Mesenchymal stem cell (in vitro differentiated cells and primary cell): ENCODE measurements around the gene CFAP410.

ENCODE experiments used
- DNase-seq: peaks from one replicate; pipeline ENCODE4 v3.0.0-alpha.2; 2013
- H2AFZ ChIP-seq: one replicate; pipeline ENCODE4 v1.6.1; 2013; ENCODE audit warnings: low read depth, mild to moderate bottlenecking, control low read depth, inconsistent platforms, low read length, moderate library complexity
- H2AK5ac ChIP-seq: 2 replicates; pipeline ENCODE4 v1.6.1; 2013; ENCODE audit warnings: low read length, moderate library complexity, mild to moderate bottlenecking, inconsistent platforms; ENCODE audit not compliant: severe bottlenecking
- H2BK120ac ChIP-seq: one replicate; pipeline ENCODE4 v1.6.1; 2013; ENCODE audit warnings: low read depth, mild to moderate bottlenecking, inconsistent platforms, low read length, moderate library complexity
- H2BK12ac ChIP-seq, 2 experiments: one replicate each; pipeline ENCODE4 v1.6.1; 2013; ENCODE audit warnings: inconsistent platforms in 2 of 2, low read length in 2 of 2, mild to moderate bottlenecking in 2 of 2, moderate library complexity in 2 of 2, control low read depth in 1 of 2
- H2BK15ac ChIP-seq: one replicate; pipeline ENCODE4 v1.6.1; 2013; ENCODE audit warnings: mild to moderate bottlenecking, low read depth, inconsistent platforms; ENCODE audit not compliant: poor library complexity, severe bottlenecking
- H2BK5ac ChIP-seq: 2 replicates; pipeline ENCODE4 v1.6.1; 2013; ENCODE audit warnings: low read depth, mild to moderate bottlenecking, low read length, control low read depth, inconsistent platforms; ENCODE audit not compliant: poor library complexity, severe bottlenecking
- H3K14ac ChIP-seq, 2 experiments: one replicate each; pipeline ENCODE4 v1.6.1; 2013; ENCODE audit warnings: inconsistent platforms in 2 of 2, low read length in 2 of 2, control low read depth in 1 of 2, mild to moderate bottlenecking in 1 of 2, moderate library complexity in 1 of 2
- H3K18ac ChIP-seq, 2 experiments: one replicate each; pipeline ENCODE4 v1.6.1; 2013; ENCODE audit warnings: inconsistent platforms in 2 of 2, low read length in 2 of 2, control low read depth in 1 of 2, low read depth in 1 of 2, mild to moderate bottlenecking in 1 of 2
- H3K23ac ChIP-seq, 2 experiments: one replicate each; pipeline ENCODE4 v1.6.1; 2013; ENCODE audit warnings: inconsistent platforms in 2 of 2, low read length in 2 of 2, mild to moderate bottlenecking in 2 of 2, moderate library complexity in 2 of 2, control low read depth in 1 of 2
- H3K27ac ChIP-seq: 2 replicates; pipeline ENCODE4 v1.5.1; 2013; ENCODE audit warnings: mild to moderate bottlenecking, moderate library complexity, low read length, control low read depth, inconsistent platforms; ENCODE audit not compliant: poor library complexity, severe bottlenecking
- H3K27me3 ChIP-seq, 2 experiments: 2 replicates each; pipeline versions ENCODE4 v1.6.1 to v1.7.0; 2013; ENCODE audit warnings: low read length in 2 of 2, mild to moderate bottlenecking in 2 of 2, moderate library complexity in 2 of 2, control low read depth in 1 of 2, inconsistent platforms in 1 of 2; ENCODE audit not compliant: control insufficient read depth in 1 of 2, insufficient read depth in 1 of 2
- H3K36me3 ChIP-seq, 2 experiments: 2 replicates each; pipeline versions ENCODE4 v1.6.1 to v1.7.0; 2013; ENCODE audit warnings: low read length in 2 of 2, control low read depth in 1 of 2, inconsistent platforms in 1 of 2, low read depth in 1 of 2, mild to moderate bottlenecking in 1 of 2; ENCODE audit not compliant: insufficient read depth in 2 of 2, control insufficient read depth in 1 of 2
- H3K4ac ChIP-seq, 2 experiments: one replicate each; pipeline ENCODE4 v1.6.1; 2013; ENCODE audit warnings: inconsistent platforms in 2 of 2, low read length in 2 of 2, mild to moderate bottlenecking in 2 of 2, moderate library complexity in 2 of 2, control low read depth in 1 of 2, low read depth in 1 of 2
- H3K4me1 ChIP-seq: 2 replicates; pipeline ENCODE4 v1.6.1; 2013; ENCODE audit warnings: low read depth, low read length, control low read depth; ENCODE audit not compliant: control insufficient read depth, insufficient read depth
- H3K4me2 ChIP-seq: 2 replicates; pipeline ENCODE4 v1.6.1; 2013; ENCODE audit warnings: low read length, mild to moderate bottlenecking, inconsistent platforms; ENCODE audit not compliant: poor library complexity, severe bottlenecking
- H3K4me3 ChIP-seq, 2 experiments: 2 replicates each; pipeline versions ENCODE4 v1.5.1 to v1.7.0; 2013; ENCODE audit warnings: low read length in 2 of 2, mild to moderate bottlenecking in 2 of 2, control low read depth in 1 of 2, low read depth in 1 of 2; ENCODE audit not compliant: insufficient read depth in 1 of 2
- H3K79me1 ChIP-seq: replicated peaks from 2 replicates; pipeline ENCODE4 v1.6.1; 2013; ENCODE audit warnings: mild to moderate bottlenecking, control low read depth, low read length, inconsistent platforms; ENCODE audit not compliant: poor library complexity, severe bottlenecking
- H3K9ac ChIP-seq: 2 replicates; pipeline ENCODE4 v1.7.0; 2013; ENCODE audit warnings: mild to moderate bottlenecking, low read length, moderate library complexity
- H3K9me3 ChIP-seq: 2 replicates; pipeline ENCODE4 v1.7.0; 2013; ENCODE audit warnings: mild to moderate bottlenecking, low read length; ENCODE audit not compliant: control insufficient read depth
- H4K8ac ChIP-seq: one replicate; pipeline ENCODE4 v1.6.1; 2013; ENCODE audit warnings: inconsistent platforms, mild to moderate bottlenecking, low read length, moderate library complexity
- H4K91ac ChIP-seq: one replicate; pipeline ENCODE4 v1.6.1; 2013; ENCODE audit warnings: mild to moderate bottlenecking, low read length, inconsistent platforms
- WGBS: methylation state at CpG from one replicate; pipeline ENCODE4 v1.1.7; 2013; ENCODE audit warnings: mixed read lengths; 5-methylcytosine and 5-hydroxymethylcytosine counted together

The CFAP410 gene

DNA sequence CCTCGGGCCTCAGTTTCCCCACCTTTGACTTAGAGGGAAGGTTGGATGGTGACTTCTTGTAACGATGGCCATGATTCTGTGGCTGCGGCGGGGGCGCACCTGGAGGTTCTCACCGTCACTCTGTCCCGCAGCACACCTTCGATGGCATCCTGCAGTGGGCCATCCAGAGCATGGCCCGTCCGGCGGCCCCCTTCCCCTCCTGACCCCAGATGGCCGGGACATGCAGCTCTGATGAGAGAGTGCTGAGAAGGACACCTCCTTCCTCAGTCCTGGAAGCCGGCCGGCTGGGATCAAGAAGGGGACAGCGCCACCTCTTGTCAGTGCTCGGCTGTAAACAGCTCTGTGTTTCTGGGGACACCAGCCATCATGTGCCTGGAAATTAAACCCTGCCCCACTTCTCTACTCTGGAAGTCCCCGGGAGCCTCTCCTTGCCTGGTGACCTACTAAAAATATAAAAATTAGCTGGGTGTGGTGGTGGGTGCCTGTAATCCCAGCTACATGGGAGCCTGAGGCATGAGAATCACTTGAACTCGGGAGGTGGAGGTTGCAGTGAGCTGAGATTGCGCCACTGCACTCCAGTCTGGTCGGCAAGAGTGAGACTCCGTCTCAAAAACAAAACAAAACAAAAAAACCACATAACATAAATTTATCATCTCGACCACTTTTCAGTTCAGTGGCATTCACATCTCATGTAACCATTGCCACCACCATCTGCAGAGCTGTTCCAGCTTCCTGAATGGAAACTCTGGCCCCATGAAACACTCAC, 41.5 kb downstream of the CFAP410 start:
- no peak overlapping the region for H2BK5ac ChIP-seq

DNA sequence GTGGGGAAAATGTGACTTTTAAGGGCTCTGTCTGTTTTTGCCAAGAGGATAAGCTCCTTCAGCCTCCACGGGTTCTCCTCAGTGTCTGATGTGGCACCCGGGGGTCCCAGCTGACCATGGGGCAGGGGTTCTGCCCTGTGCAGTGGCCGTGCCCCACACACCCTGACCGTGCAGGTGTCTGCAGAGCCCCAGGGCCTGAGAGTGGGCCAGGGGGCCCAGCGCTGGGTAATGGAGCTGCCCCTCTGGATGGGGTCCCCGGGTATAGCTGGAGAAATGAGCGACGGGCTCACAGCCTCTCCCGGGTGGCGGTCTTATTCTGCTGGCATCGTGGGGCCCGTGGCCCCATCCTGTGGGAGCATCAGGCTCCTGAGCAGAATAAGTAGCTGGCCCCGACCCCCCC, 42.3 kb downstream of the CFAP410 start:
- Histone ChIP-seq H3K4me2 (no peak overlapping the region), H3K4ac (no peak overlapping the region), H2BK120ac (no peak overlapping the region), H3K4me1 (peaks cover 45% of the 10 kb centered on the region), H3K36me3 (peaks cover 0 to 4% of the 10 kb centered on the region in 2 experiments), H3K27me3 (peaks cover 22 to 27% of the 10 kb centered on the region in 2 experiments), H3K4me3 (no peak overlapping the region), H3K14ac (no peak overlapping the region), H3K9ac (no peak overlapping the region), H4K8ac (no peak overlapping the region), H3K27ac (no peak overlapping the region), H2BK15ac (no peak overlapping the region), H2AFZ (no peak overlapping the region), H4K91ac (no peak overlapping the region), H3K18ac (no peak overlapping the region), H3K23ac (no peak overlapping the region), H2AK5ac (no peak overlapping the region), H2BK12ac (peak overlapping the region in 1 of 2 experiments; percentile 86), H2BK5ac (no peak overlapping the region), H3K79me1 (peaks cover 11% of the 10 kb centered on the region), H3K9me3 (no peaks in the 10 kb centered on the region)
- 84% methylated on average over 13 of the region's 13 CpGs for WGBS
- DNase-seq: no peak

More for the DNA sequence above, 41.5 kb downstream of the CFAP410 start:
- Histone ChIP-seq H3K27ac (no peak overlapping the region), H3K9me3 (no peaks in the 10 kb centered on the region), H3K23ac (no peak overlapping the region), H4K91ac (no peak overlapping the region), H3K4me3 (no peak overlapping the region), H3K14ac (no peak overlapping the region), H3K4me1 (peaks cover 53% of the 10 kb centered on the region), H4K8ac (no peak overlapping the region), H3K4ac (no peak overlapping the region), H3K18ac (no peak overlapping the region), H2BK120ac (no peak overlapping the region), H3K27me3 (peaks cover 14 to 20% of the 10 kb centered on the region in 2 experiments), H2BK15ac (no peak overlapping the region), H3K9ac (peak overlapping the region; percentile 6), H2AK5ac (no peak overlapping the region), H2BK12ac (no peak overlapping the region), H3K4me2 (no peak overlapping the region), H3K79me1 (peaks cover 17% of the 10 kb centered on the region), H3K36me3 (peaks cover 0 to 8% of the 10 kb centered on the region in 2 experiments), H2AFZ (no peak overlapping the region)
- DNase-seq: peak; percentile 91
- 25% methylated on average over 21 of the region's 22 CpGs for WGBS

DNA sequence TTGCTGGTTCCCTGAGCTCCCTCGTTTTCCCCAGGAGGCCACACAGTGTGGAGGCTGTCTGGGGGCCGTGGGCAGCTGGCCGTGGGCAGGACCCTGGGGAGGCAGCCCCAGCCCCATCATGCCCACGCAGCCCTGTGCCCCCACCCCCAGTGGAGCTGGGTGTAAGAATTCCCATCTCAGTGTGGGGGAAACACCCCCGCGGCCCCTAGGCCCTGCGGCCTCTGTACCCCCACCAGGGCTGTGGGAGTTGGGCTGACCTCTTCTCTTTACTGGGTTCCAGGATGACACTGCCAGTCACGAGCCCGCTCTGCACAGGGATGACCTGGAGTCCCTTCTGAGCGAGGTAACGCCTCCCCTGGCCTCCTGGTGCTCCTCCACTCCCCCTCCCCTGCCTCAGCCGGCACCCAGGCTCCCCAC, 43.1 kb downstream of the CFAP410 start:
- H2BK5ac ChIP-seq: no peak overlapping the region
- H3K4ac ChIP-seq: peak overlapping the region in 1 of 2 experiments; percentile 41
- peak overlapping the region; percentile 76 for H4K91ac ChIP-seq
- no peaks in the 10 kb centered on the region for H3K36me3 ChIP-seq
- H2BK12ac ChIP-seq: no peak overlapping the region
- no peak overlapping the region for H2BK120ac ChIP-seq
- no peak overlapping the region for H3K23ac ChIP-seq
- no peak overlapping the region for H3K18ac ChIP-seq
- no peak overlapping the region for H3K27ac ChIP-seq
- H3K4me3 ChIP-seq: no peak overlapping the region
- peaks cover 37% of the 10 kb centered on the region for H3K4me1 ChIP-seq
- no peak for DNase-seq
- no peak overlapping the region for H4K8ac ChIP-seq
- peak overlapping the region; percentile 2 for H2BK15ac ChIP-seq
- 69% methylated on average over 12 of the region's 12 CpGs for WGBS
- H3K9ac ChIP-seq: no peak overlapping the region
- H3K9me3 ChIP-seq: no peaks in the 10 kb centered on the region
- no peak overlapping the region for H3K14ac ChIP-seq
- H2AFZ ChIP-seq: no peak overlapping the region
- H2AK5ac ChIP-seq: no peak overlapping the region
- H3K79me1 ChIP-seq: peaks cover 5% of the 10 kb centered on the region
- H3K27me3 ChIP-seq: peaks cover 26 to 32% of the 10 kb centered on the region in 2 experiments
- H3K4me2 ChIP-seq: no peak overlapping the region

- Histone ChIP-seq H3K79me1 (peaks cover 1% of the 10 kb centered on the region), H2BK12ac (peak overlapping the region in 1 of 2 experiments; percentile 85), H3K4me2 (no peak overlapping the region), H3K27me3 (peaks cover 28 to 35% of the 10 kb centered on the region in 2 experiments), H4K91ac (no peak overlapping the region), H2AK5ac (no peak overlapping the region), H3K9ac (no peak overlapping the region), H2BK120ac (no peak overlapping the region), H3K36me3 (no peaks in the 10 kb centered on the region), H3K4ac (no peak overlapping the region), H2BK5ac (no peak overlapping the region), H3K4me1 (peaks cover 34% of the 10 kb centered on the region), H3K27ac (no peak overlapping the region), H2AFZ (peak overlapping the region; percentile 15), H3K9me3 (no peaks in the 10 kb centered on the region), H4K8ac (peak overlapping the region; percentile 28), H2BK15ac (no peak overlapping the region), H3K23ac (no peak overlapping the region), H3K4me3 (no peak overlapping the region), H3K14ac (peak overlapping the region in 1 of 2 experiments; percentile 56), H3K18ac (no peak overlapping the region)
- WGBS: 43% methylated on average over 10 of the region's 10 CpGs
- no peak for DNase-seq
Observed at GRCh38 chr21:44295646-44296045, 43.5 kb downstream of the CFAP410 start.
